ENCODE measurements around the gene TMEM151B.

- TF ChIP-seq CTCF (IDR thresholded peaks at IDR 0.05) (peak; percentile 90), RFX5 (IDR thresholded peaks at IDR 0.05; ENCODE audit: low read length) (no peak), EZH2phosphoT487 (IDR thresholded peaks at IDR 0.05; ENCODE audit: borderline replicate concordance, low read depth) (no peak), RAD21 (IDR thresholded peaks at IDR 0.05; ENCODE audit: low read length) (peak; percentile 91), POLR2AphosphoS5 (IDR thresholded peaks at IDR 0.05; ENCODE audit: low read depth, low read length) (no peak), EP300 (IDR thresholded peaks at IDR 0.05; ENCODE audit: borderline replicate concordance in 1 of 2, low read depth in 1 of 2, low read length in 1 of 2) (peak in 1 of 2 experiments; percentile 67; a peak in 2 of 4 replicates), MAX (IDR thresholded peaks at IDR 0.05; ENCODE audit: low read depth) (no peak), SIN3A (IDR thresholded peaks at IDR 0.05; ENCODE audit: borderline replicate concordance, low read depth, low read length) (0 out of 2 replicates have a peak, but pooled peaks have one; percentile 17)
Measured at GRCh38 chr6:44234101-44235025, 35.9 kb upstream of the TMEM151B start.
